A673 (cell line): Measurements from ENCODE around the gene LCK.

Source experiments
- CTCF ChIP-seq: fragments of 300-800, 200-600 bp; sonication (generic); conservative IDR thresholded peaks from 2 replicates; pipeline ENCODE4 v1.5.1; 2017; ENCODE audit warnings: low read depth, mild to moderate bottlenecking, antibody characterized with exemption, low read length, moderate library complexity, mixed read lengths
- EZH2 ChIP-seq: fragments of 200-600 bp; sonication (generic); IDR thresholded peaks from 2 replicates; pipeline ENCODE4 v1.6.1; 2017; ENCODE audit warnings: borderline replicate concordance, low read depth, mild to moderate bottlenecking, mixed read lengths, antibody characterized with exemption, low read length; ENCODE audit not compliant: poor library complexity, severe bottlenecking

GRCh38 chr1:32232558-32233304 is 18.3 kb upstream of the LCK start:
- no peak for TF ChIP-seq CTCF
- no peak for TF ChIP-seq EZH2
